Endometrium (tissue), 2 donors: ENCODE measurements around the gene LARP1B.
"Not testable (repeated sequence)": the region's sequence is repeated elsewhere in the genome, so short reads cannot be mapped to it uniquely, and the experiment has no call there.

Experiments
- FAIRE-seq: peaks from 2 replicates; lab custom pipeline; 2012; peaks lifted over from hg19 to GRCh38; lab: Jason Lieb, UNC
- donor health status: control.
- donor health status: control.

Gene LARP1B

DNA sequence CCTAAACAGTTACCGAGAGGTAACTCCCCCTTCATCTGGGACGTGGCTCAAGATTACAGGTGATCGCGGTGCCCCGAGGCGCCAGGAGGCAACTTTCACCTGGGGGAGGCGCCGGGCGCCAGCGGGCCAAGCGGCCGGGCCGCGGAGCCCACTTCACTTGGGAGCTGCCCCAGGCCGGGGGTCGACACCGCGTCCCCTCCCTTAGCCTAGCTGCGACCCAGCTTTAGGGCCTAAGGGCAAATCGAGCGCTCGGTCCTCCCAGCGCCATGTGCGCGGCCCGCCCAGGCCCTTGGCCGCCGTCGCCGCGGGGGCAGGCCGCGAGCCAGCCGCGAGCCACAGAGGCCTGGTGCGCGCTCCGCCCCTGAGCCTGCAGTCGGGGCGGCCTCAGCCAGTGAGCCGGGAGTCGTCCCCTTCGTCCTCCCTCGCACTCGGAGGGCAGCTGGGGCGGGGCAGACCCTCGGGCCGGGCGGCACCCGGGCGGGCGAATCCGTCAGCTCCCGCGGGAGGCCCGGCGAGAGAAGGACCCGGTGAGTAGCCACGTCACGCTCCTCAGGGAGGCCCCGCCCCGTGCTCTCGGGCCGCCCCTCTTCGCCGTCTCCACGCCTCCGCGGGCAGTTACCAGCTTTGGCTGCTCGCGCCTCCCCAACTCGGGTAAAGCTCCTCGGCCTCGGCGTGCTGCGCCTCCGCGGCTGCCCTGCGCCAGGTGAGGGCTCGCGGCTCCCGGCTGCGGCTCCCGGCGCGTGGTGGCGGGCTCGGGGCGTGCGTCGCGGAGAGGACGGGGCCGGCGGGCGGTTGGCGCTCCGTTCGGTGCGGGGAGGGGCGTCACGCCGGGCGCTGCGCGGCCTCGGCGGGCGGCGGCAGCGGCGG is at the start of gene LARP1B:
Gene LARP1B (plus strand): TSS at position 614 of the 867 bp plus-strand sequence. CDS start 13,640 bp downstream, outside the sequence.
- no peak for FAIRE-seq

DNA sequence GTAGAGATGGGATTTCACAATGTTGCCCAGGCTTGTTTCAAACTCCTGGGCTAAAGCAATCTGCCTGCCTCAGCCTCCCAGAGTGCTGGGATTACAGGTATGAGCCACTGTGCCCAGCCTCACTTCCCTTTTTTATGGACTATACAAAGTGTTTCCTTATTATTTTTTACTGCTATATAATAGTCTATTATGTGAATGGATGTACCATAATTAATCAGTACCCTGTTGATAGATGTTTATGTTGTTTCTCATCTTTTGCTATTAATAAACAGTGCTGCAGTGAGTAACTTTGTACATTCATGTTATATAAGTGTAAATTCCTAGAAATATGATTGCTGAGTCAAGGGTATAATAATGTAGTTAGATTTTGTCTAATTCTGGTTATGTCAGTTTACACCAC is 35.8 kb upstream of the LARP1B start:
- no peak for FAIRE-seq

DNA sequence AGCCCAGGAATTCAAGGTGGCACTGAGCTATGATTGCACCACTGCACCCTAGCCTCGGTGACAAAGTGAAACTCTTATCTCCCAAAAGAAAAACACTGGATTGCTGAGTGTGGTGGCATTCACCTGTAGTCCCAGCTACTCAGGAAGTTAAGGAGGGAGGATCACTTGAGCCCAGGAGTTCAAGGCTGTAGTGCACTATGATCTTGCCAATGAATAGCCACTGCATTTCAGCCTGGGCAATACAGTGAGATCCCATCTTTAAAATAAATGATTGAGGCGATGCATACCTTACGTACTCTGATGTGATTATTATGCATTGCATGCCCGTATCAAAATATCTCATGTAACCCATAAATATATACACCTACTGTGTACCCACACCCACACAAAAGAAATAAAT is 31.2 kb upstream of the LARP1B start:
- FAIRE-seq: no peak

DNA sequence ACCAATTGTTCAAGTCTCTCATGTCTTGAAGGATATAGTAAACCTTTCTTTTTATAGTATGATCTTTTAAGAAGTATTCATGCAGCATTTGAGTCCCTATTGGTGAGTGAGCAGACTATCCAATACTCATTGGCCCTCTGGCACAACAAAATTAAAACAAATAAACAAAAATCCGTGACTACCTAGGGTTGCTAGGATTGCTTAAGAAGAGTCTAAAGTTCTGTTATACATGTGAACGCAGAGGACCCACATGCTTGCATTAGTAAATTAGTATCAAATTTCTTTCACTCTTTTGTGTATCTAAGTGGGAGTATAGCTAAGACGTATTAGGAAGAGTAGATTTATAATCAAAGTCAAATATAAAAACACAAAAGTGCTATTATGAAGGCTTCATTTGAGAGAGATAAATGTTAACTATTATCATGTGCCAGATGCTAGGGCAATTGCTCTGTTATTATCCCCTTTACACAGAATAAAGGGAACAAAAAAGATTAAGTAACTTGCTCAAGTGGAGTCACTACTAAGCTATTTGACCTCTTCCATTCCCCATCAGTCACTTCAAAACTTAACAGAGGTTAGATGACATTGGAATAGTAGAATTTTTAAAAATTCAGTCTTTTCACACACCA is 29.2 kb upstream of the LARP1B start:
- no peak for FAIRE-seq

DNA sequence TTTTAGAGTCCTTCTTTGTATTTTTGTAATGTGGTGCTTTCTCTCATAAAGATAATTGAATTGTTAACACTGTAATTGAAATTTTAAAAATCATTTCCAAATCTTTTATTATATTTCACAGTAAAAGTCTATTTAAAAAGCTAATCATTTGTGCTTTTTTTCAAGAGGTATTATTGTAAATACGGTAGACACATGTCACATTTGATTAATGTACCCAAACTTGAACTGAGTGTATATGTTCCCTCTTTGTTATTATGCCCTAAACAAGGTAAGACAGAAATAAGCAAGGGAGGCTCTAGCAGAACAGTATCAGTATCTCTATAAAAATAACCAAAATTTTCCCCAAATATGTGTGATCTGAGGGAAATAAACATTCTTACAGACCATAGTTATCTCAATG is 21.5 kb upstream of the LARP1B start:
- FAIRE-seq: no peak

DNA sequence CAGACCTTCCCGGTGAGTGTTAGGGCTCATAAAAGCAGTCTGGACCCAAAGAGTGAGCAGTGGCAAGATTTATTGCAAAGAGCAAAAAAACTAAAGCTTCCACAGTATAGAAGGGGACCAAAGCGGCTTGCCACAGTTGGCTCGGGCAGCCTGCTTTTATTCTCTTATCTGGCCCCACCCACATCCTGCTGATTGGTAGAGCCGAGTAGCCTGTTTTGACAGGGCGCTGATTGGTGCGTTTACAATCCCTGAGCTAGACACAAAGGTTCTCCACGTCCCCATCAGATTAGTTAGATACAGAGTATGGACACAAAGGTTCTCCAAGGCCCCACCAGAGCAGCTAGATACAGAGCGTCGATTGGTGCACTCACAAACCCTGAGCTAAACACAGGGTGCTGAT is 14.1 kb upstream of the LARP1B start:
- FAIRE-seq: not testable (repeated sequence)

DNA sequence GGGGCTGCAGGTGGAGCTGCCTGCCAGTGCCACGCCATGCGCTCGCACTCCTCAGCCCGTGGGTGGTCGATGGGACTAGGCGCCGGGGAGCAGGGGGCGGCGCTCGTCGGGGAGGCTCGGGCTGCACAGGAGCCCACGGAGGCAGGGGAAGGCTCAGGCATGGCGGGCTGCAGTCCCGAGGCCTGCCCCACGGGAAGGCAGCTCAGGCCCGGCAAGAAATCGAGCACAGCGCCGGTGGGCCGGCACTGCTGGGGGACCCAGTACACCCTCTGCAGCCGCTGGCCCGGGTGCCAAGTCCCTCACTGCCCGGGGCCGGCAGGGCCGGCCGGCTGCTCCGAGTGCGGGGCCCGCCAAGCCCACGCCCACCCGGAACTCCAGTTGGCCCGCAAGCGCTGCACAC is 13.6 kb upstream of the LARP1B start:
- not testable (repeated sequence) for FAIRE-seq

DNA sequence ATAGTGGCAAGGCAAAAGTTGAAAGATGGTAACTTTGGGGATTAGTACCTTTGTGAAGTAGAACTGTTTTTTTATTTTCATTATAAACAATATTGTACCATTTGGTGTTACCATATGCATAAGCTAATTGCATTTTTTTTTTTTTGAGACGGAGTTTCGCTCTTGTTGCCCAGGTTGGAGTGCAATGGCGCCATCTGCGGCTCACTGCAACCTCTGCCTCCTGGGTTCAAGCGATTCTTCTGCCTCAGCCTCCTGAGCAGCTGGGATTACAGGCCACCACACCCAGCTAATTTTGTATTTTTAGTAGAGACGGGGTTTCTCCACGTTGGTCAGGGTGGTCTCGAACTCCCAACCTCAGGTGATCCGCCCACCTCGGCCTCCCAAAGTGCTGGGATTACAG is 9.9 kb upstream of the LARP1B start:
- not testable (repeated sequence) for FAIRE-seq

DNA sequence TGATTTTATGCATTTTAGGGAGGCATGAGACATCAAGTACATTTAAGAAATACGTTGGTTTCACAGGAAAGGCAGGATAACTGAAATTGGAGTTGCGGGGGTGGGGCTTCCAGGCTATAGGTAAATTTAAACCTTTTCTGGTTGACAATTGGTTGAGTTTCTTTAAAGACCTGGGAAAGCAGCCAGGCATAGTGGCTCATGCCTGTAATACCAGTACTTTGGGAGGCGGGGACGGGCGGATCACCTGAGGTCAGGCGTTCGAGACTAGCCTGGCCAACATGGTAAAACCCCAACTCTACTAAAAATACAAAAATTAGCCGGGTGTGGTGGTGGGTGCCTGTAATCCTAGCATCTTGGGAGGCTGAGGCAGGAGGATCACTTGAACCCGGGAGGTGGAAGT is 6.2 kb upstream of the LARP1B start:
- FAIRE-seq: not testable (repeated sequence)

DNA sequence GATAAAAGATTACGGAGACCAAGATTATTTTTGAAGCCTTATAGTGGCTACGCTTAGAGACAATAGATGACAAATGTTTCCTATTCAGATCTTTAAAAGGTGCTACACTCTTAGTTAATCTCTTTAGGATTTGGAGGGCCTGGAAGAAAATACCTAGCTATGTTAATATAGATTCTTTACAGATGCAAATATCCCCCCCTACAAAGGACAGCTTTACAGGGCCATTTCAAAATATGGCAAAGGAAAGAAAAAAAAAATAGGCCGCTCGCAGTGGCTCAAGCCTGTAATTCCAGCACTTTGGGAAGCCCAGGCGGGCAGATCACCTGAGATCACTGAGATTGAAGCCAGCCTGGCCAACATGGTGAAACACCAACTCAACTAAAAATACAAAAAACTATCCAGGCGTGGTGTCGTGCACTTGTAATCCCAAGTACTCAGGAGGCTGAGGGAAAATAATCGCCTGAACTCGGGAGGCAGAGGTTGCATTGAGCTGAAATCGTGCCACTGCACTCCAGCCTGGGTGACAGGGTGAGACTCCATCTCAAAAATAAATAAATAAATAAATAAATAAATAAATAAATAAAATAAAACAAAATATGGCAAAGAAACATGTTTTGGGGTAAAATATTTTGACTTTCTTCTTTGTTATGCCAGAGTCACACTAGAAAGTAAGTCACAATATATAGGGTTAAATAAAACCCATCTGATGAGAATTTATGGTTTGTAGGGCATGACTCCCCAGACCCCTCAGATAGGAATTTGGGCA is 5.5 kb upstream of the LARP1B start:
- FAIRE-seq: not testable (repeated sequence)

DNA sequence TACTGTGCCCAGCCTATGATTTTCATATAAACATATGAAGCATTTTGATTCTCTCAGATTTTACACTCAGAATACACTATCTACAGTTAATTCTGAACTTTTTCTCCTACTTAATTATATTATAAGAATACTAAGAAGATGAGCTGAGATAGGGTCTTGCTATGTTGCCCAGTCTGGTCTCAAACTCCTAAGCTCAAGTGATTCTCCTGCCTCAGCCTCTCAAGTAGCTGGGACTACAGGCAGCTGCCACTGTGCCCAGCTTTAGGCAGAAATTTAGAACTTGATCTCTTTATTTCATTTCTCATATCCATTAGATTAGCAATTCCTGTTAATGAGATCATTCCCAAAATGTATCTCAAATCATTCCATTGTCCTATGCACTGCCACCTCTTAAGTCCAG is 4.7 kb upstream of the LARP1B start:
- FAIRE-seq: no peak

DNA sequence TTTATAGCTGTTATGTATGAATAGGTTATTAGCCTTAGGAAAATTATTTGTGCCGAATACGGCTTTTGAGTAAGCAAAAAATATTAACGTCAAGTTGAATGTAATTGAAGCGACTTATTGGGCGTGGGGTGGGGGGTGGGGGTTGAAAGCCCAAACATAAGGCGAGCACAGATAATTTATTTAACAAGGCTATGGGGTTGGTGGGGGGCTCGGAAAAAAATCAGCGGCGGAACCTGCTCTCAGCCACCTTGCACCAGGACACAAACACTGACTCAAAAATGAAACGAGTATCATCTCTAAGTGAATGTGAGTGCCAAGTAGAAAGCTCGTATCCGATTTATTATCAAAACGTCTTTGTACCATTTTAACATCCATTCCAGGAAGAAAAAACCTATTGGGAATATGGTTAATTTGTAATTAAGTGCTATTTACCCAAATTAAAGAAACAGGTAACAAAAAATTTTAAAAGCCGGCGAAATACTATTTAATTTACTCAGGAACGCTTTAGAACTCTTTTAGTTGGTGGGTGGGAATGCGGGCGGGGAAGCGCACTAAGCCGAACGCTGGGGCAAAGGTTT is 902 bp upstream of the LARP1B start:
- FAIRE-seq: no peak

DNA sequence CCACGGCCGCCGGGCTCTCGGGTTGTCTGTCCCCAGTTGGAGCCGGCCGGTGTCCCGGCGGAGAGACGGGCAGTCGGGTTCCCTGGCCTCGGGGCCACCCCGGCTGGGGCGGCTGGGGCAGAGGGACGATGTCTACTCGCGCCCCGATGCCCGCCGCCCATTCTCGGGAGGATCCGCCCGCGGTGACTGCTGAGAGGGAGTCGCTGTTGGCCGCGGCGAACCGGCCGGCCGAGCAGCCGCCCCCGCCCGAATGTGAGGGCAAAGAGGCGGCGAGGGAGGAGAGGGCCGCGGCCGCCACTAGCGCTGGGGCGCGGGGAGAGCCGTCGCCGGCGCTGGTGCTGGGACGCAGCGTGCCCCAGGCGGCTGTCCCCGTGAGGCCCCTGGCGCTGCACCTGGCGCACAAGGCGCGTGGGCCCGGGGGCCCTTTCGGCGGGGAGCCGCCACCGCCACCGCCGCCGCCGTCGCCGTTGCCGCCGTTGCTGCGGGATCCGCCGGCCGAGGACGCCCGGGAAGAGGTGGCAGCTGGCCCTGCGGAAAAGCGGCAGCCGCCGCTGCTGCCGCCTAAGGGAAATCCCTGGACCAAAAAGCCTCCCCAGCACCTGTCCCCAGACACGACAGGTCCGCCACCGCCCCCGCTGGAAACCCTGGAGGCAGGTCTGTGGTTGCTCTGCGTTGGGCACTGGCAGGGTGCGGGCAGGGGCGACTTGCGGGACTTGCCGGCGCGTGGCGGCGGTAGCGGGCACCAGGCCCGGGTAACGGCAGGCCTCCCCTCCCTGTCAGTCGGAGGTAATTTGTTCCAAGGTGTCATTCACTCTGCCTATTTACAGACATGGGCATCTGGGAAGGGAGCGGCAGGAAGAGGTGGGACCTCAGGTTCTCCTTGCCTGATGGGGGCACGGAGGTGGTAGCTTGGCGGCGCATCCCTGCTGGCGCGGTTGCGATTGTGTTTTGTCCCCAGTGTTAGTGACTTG is 739 bp downstream of the LARP1B start:
- no peak for FAIRE-seq

DNA sequence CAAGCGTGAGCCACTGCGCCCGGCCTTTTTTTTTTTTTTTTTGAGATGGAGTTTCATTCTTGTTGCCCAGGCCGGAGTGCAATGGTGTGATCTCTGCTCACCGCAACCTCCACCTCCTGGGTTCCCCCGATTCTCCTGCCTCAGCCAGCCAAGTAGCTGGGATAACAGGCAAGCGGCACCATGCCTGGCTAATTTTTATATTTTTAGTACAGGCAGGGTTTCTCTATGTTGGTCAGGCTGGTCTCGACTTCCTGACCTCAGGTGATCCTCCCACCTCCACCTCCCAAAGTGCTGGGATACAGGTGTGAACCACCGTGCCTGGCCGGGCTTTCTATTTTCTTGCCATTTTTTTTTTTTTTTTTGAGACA is 5.3 kb downstream of the LARP1B start:
- not testable (repeated sequence) for FAIRE-seq

DNA sequence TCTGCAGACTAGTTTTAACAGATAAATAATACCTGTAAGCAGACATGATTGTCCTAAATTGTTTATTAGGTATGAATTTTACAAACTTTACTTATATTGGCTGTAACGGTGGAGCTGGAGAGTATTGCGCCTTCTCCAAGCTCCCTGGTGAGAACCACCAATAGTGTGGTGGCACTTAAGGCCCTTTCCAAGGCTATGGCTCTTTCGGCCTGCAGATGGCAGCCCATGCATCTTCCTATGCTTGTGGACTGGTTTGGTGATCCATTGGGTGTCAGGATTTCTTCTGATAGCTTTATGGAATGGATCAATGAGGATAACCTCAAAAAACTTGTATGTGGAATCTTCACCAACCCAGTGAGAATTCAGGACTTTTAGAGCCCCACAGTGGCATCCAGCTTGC is 7.8 kb downstream of the LARP1B start:
- FAIRE-seq: no peak

DNA sequence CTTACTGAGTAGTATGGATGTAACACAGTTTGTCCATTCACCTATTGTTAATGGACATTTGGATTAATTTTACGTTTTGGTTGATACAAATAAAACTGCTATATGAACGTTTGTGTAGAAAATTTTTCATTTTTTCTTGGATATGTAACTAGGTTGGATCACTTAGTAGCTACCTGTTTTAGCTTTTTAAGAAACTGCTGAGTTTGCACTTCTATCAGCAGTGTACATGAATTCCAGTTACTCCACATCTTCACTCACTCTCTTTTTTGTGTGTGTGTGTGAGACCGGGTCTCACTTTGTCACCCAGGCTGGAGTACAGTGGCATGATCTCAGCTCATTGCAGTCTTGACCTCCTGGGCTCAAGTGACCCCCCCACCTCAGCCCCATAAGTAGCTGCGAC is 15.4 kb downstream of the LARP1B start:
- FAIRE-seq: no peak

DNA sequence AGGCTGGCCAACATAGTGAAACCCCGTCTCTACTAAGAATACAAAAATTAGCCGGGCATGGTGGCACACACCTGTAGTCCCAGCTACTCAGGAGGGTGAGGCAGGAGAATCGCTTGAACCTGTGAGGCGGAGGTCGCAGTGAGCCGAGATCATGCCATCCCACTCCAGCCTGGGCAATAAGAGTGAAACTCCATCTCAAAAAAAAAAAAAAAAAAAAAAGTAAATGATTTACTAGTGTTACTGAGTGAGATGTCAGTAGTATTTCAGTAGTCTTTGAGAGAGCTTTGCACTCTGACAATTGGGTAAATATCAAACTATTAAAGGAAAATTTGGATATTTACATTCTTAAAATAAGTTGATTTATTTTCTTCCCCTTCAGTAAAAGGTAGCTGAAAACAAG is 34.2 kb downstream of the LARP1B start:
- not testable (repeated sequence) for FAIRE-seq

DNA sequence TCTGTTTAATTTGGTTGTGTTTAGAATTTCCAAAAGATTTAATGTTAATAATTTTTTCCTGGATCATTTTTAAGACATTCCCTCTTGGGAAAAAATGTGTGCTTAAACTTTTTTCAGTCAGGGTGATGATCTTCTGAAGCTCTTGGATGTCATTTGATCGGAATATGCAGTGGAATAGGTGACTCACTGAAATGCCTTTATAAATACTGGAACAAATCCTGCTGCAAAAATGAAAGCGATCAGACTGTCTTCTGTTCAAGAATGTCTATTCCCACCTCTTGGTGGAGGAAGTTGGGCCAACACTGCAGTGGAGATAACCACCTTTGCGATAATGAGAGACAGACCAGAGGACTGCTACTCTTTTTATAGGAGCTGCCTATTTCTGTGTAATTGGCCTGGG is 46.7 kb downstream of the LARP1B start:
- no peak for FAIRE-seq

DNA sequence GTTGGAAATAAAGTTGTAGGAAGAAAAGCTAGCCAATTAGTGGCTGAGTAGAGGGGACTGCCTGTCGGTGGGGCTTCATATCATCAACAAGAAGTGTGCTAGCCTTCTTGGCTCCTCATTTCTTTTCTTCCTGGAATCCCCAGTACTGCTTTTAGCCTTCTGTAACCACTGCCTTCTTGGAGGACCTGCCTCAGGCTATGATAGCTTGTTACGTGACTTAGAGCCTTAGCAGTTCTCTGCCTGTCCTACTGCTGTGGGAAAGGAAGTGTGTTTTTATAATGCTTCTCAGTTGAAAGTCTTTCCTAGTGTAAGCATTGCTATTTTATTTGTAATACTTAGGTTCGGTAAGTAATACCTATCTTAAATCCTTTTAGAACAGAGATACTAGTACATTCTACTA is 61.9 kb downstream of the LARP1B start:
- no peak for FAIRE-seq

DNA sequence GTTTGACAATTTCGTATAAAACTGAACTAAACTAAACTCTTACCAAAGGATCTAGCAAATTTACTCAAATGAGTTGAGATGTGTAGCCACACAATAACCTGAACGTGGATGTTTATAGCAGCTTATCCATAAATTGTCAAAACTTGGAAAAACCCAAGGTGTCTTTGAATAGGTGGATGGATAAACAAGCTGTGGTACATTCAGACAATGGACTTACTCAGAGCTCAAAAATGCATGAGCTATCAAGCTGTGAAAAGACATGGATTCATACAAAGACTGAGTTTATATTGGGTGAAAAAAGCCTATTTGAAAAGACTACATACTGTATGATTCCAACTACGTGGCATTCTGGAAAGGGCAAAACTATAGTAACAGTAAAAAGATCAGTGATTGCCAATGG is 69.5 kb downstream of the LARP1B start:
- FAIRE-seq: no peak

DNA sequence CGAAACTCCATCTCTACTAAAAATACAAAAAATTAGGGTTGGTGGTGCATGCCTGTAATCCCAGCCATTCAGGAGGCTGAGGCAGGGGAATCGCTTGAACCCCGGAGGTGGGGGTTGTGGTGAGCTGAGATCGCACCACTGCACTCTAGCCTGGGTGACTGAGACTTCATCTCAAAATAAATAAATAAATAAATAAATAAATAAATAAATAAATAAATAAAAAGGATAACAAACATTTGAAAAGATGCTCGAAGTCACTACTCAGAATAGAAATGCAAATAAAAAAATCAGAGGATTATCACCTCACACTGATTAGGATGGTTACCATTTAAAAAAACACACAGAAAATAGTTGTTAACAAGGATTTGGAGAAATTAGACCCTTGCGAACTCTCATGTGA is 73.8 kb downstream of the LARP1B start:
- FAIRE-seq: no peak
